Prostate gland (tissue), 2 donors: Measurements from ENCODE around the gene LPAR1. TPM values are rescaled to one million over a fixed set of nuclear protein-coding genes. Genes with fewer than 3 reads are reported as not detected.

Source experiments
- DNase-seq: peaks from one replicate; pipeline ENCODE4 v3.0.0-alpha.2; 2019; ENCODE audit warnings: low spot score
- H3K27ac ChIP-seq, 2 donors: fragments of 200-600 bp; sonication (generic); 2 replicates each; pipeline ENCODE4 v1.5.1; 2017 to 2019
- H3K27me3 ChIP-seq: fragments of 200-600 bp; sonication (generic); replicated peaks from 2 replicates; pipeline ENCODE4 v1.5.1; 2019; ENCODE audit not compliant: insufficient read depth
- H3K36me3 ChIP-seq, 2 donors: fragments of 200-600 bp; sonication (generic); 1 replicate in 1 of 2; 2 replicates in 1 of 2; pipeline versions ENCODE4 v1.5.1 to v1.8.1; 2017 to 2019
- H3K4me1 ChIP-seq: fragments of 200-600 bp; sonication (generic); replicated peaks from 2 replicates; pipeline ENCODE4 v1.5.1; 2019
- H3K4me3 ChIP-seq, 2 donors: fragments of 200-600 bp; sonication (generic); 2 replicates each; pipeline ENCODE4 v1.5.1; 2017 to 2019
- H3K9me3 ChIP-seq: fragments of 200-600 bp; sonication (generic); 2 replicates; pipeline ENCODE4 v1.5.1; 2017
- CTCF ChIP-seq, 4 experiments: fragments of 200-600 bp in 2 of 4; fragments of 450-650 bp in 2 of 4; sonication (generic) in 2 of 4; IDR thresholded peaks; 1 replicate in 3 of 4; 2 replicates in 1 of 4; pipeline ENCODE4 v1.5.1; 2016 to 2019; ENCODE audit warnings: antibody characterized with exemption in 4 of 4, mild to moderate bottlenecking in 2 of 4, moderate library complexity in 2 of 4
- POLR2A ChIP-seq: fragments of 450-650 bp; IDR thresholded peaks from one replicate; pipeline ENCODE4 v1.6.1; 2016; ENCODE audit warnings: antibody characterized with exemption, mild to moderate bottlenecking
- POLR2AphosphoS5 ChIP-seq: sonication (generic); formaldehyde crosslinking; IDR thresholded peaks from one replicate; pipeline ENCODE4 v1.6.1; 2017; ENCODE audit warnings: antibody characterized with exemption
- WGBS: methylation state at CpG from one replicate; pipeline ENCODE4 v1.1.5; 2018; 5-methylcytosine and 5-hydroxymethylcytosine counted together
- intact Hi-C: fragments of 100-400 bp; cut with DNase I; formaldehyde crosslinking; loops from one replicate; pipeline ENCODE4 v1.14.2; 2022
- total RNA-seq, 2 donors: library from RNA; depleted of rRNA; stranded (reverse); fragments of >200 nt; gene quantifications; one replicate each; pipeline ENCODE4 v1.1.0, GENCODE V29; 2016

LPAR1 gene
- total RNA-seq, 2 donors from 2014 or later = 10.8 to 29.2 TPM

- no peaks in the 10 kb centered on the region for H3K4me1 ChIP-seq
- no peaks in the 10 kb centered on the region for H3K9me3 ChIP-seq
- H3K36me3 ChIP-seq = no peaks in the 10 kb centered on the region
- WGBS = 83% methylated on average over 3 of the region's 3 CpGs
- intact Hi-C loops = no loop called here
- no peaks in the 10 kb centered on the region for H3K27me3 ChIP-seq
- TF ChIP-seq POLR2A (no peak), CTCF (IDR thresholded peaks at IDR 0.05) (no peak)
- H3K27ac ChIP-seq = no peak overlapping the region
- no peak overlapping the region for H3K4me3 ChIP-seq
- no peak for DNase-seq
Observed at GRCh38 chr9:110856772-110857171, 181.5 kb downstream of the LPAR1 start.

GRCh38 chr9:110850401-110851135 lies 187.7 kb downstream of the LPAR1 start:
- no peaks in the 10 kb centered on the region for H3K9me3 ChIP-seq
- no peaks in the 10 kb centered on the region for H3K36me3 ChIP-seq
- no peaks in the 10 kb centered on the region for H3K27me3 ChIP-seq
- no peaks in the 10 kb centered on the region for H3K4me1 ChIP-seq
- no peak overlapping the region for H3K27ac ChIP-seq
- no peak for DNase-seq
- H3K4me3 ChIP-seq = no peak overlapping the region
- no peak for TF ChIP-seq POLR2AphosphoS5
- TF ChIP-seq POLR2A = no peak
- TF ChIP-seq CTCF (IDR thresholded peaks at IDR 0.05) = no peak
- 85% methylated on average over 6 of the region's 6 CpGs for WGBS
- intact Hi-C loops = no loop called here

GRCh38 chr9:110847671-110848070 lies 190.6 kb downstream of the LPAR1 start:
- Histone ChIP-seq H3K27ac (no peak overlapping the region), H3K4me1 (no peaks in the 10 kb centered on the region), H3K36me3 (no peaks in the 10 kb centered on the region), H3K9me3 (no peaks in the 10 kb centered on the region), H3K4me3 (no peak overlapping the region), H3K27me3 (no peaks in the 10 kb centered on the region)
- DNase-seq = no peak
- TF ChIP-seq POLR2AphosphoS5 = no peak
- TF ChIP-seq POLR2A = no peak
- no peak for TF ChIP-seq CTCF (IDR thresholded peaks at IDR 0.05)
- 40% methylated on average over 3 of the region's 3 CpGs for WGBS
- intact Hi-C loops = no loop called here

- H3K36me3 ChIP-seq = no peaks in the 10 kb centered on the region
- no peak overlapping the region for H3K4me3 ChIP-seq
- no peaks in the 10 kb centered on the region for H3K27me3 ChIP-seq
- H3K4me1 ChIP-seq = no peaks in the 10 kb centered on the region
- no peak for TF ChIP-seq POLR2AphosphoS5
- no peak for TF ChIP-seq CTCF (IDR thresholded peaks at IDR 0.05)
- TF ChIP-seq POLR2A = no peak
- WGBS = 92% methylated on average over 2 of the region's 2 CpGs
- no peak for DNase-seq
- intact Hi-C loops = no loop called here
- H3K9me3 ChIP-seq = no peaks in the 10 kb centered on the region
- no peak overlapping the region for H3K27ac ChIP-seq
Observed at GRCh38 chr9:110846215-110846614, 192.1 kb downstream of the LPAR1 start.

- Histone ChIP-seq H3K27me3 (no peaks in the 10 kb centered on the region), H3K4me3 (no peak overlapping the region), H3K36me3 (no peaks in the 10 kb centered on the region), H3K9me3 (no peaks in the 10 kb centered on the region), H3K27ac (no peak overlapping the region), H3K4me1 (no peaks in the 10 kb centered on the region)
- 70% methylated on average over 1 of the region's 1 CpG for WGBS
- no peak for DNase-seq
- intact Hi-C loops = no loop called here
- no peak for TF ChIP-seq CTCF (IDR thresholded peaks at IDR 0.05)
- TF ChIP-seq POLR2A = no peak
- no peak for TF ChIP-seq POLR2AphosphoS5
Observed at GRCh38 chr9:110844121-110844520, 194.1 kb downstream of the LPAR1 start.
